Sigmoid colon (tissue), 7 donors: ENCODE measurements around the gene ZNF521. TPM values are rescaled to one million over a fixed set of nuclear protein-coding genes. Genes with fewer than 3 reads are reported as not detected.

Source experiments
- DNase-seq: peaks from one replicate; pipeline ENCODE4 v3.0.0-alpha.2; 2019
- H3K27ac ChIP-seq, 4 donors: fragments of 200-600 bp; sonication (generic); one replicate each; pipeline ENCODE4 v1.5.1; 2016 to 2019; ENCODE audit warnings: mild to moderate bottlenecking in 1 of 4
- H3K27me3 ChIP-seq, 3 donors: fragments of 200-600 bp; sonication (generic); one replicate each; pipeline ENCODE4 v1.5.1; 2019; ENCODE audit warnings: mild to moderate bottlenecking in 1 of 3
- H3K36me3 ChIP-seq, 4 donors: fragments of 200-600 bp; sonication (generic); one replicate each; pipeline ENCODE4 v1.5.1; 2016 to 2019
- H3K4me1 ChIP-seq, 4 donors: fragments of 200-600 bp; sonication (generic); one replicate each; pipeline ENCODE4 v1.5.1; 2017 to 2019
- H3K4me3 ChIP-seq, 4 donors: fragments of 200-600 bp; sonication (generic); one replicate each; pipeline ENCODE4 v1.5.1; 2017 to 2019; ENCODE audit warnings: mild to moderate bottlenecking in 2 of 4, moderate library complexity in 1 of 4
- H3K9me3 ChIP-seq, 4 donors: fragments of 200-600 bp in 3 of 4; sonication (generic) in 3 of 4; one replicate each; pipeline versions ENCODE4 v1.5.1 to v1.6.1; 2013 to 2019
- EP300 ChIP-seq, 4 donors: sonication (generic); formaldehyde crosslinking; IDR thresholded peaks; one replicate each; pipeline ENCODE4 v1.6.1; 2017; ENCODE audit warnings: antibody characterized with exemption in 4 of 4
- POLR2A ChIP-seq, 2 donors: fragments of 450-650 bp; IDR thresholded peaks; one replicate each; pipeline ENCODE4 v1.6.1; 2016; ENCODE audit warnings: antibody characterized with exemption in 2 of 2, mild to moderate bottlenecking in 2 of 2, moderate library complexity in 2 of 2
- POLR2AphosphoS5 ChIP-seq, 4 donors: sonication (generic); formaldehyde crosslinking; IDR thresholded peaks; one replicate each; pipeline ENCODE4 v1.6.1; 2017; ENCODE audit warnings: antibody characterized with exemption in 4 of 4
- WGBS, 2 donors: extraction: QIAGEN DNeasy Blood & Tissue Kit; methylation state at CpG; one replicate each; pipeline ENCODE4 v1.1.7; 2013; 5-methylcytosine and 5-hydroxymethylcytosine counted together
- intact Hi-C: fragments of 100-400 bp; cut with DNase I; formaldehyde crosslinking; loops from one replicate; pipeline ENCODE4 v1.15.1; 2023
- polyA plus RNA-seq, 3 donors: library from polyadenylated mRNA; stranded (reverse); fragments of 200-250 nt; gene quantifications; one replicate each; pipeline ENCODE4 v1.2.3, GENCODE V29; 2013
- total RNA-seq, 4 donors: library from RNA; depleted of rRNA; stranded (reverse); fragments of >200 nt; gene quantifications; one replicate each; pipeline ENCODE4 v1.1.0, GENCODE V29; 2016
- TF ChIP-seq, protein P1 (sequence below), 4 experiments: fragments of 450-650 bp in 3 of 4; fragments of 200-600 bp in 1 of 4; IDR thresholded peaks; one replicate each; pipeline ENCODE4 v1.5.1; 2016 to 2019; ENCODE audit warnings: antibody characterized with exemption in 4 of 4, mild to moderate bottlenecking in 3 of 4, moderate library complexity in 2 of 4
- donor health status: healthy with polysubstance abuse.
- donor health status: Bipolar disorder and iron deficiency.
- donor health status: healthy.

ZNF521 gene
- total and polyA plus RNA-seq, 7 donors, result 0.69 to 40.2 (median 12.0) TPM

GRCh38 chr18:25307192-25307591, 44.8 kb downstream of the ZNF521 start:
- H3K27ac ChIP-seq, result no peak overlapping the region
- intact Hi-C loops, result no loop called here
- no peak for TF ChIP-seq EP300 (IDR thresholded peaks at IDR 0.05)
- TF ChIP-seq, protein P1, sequence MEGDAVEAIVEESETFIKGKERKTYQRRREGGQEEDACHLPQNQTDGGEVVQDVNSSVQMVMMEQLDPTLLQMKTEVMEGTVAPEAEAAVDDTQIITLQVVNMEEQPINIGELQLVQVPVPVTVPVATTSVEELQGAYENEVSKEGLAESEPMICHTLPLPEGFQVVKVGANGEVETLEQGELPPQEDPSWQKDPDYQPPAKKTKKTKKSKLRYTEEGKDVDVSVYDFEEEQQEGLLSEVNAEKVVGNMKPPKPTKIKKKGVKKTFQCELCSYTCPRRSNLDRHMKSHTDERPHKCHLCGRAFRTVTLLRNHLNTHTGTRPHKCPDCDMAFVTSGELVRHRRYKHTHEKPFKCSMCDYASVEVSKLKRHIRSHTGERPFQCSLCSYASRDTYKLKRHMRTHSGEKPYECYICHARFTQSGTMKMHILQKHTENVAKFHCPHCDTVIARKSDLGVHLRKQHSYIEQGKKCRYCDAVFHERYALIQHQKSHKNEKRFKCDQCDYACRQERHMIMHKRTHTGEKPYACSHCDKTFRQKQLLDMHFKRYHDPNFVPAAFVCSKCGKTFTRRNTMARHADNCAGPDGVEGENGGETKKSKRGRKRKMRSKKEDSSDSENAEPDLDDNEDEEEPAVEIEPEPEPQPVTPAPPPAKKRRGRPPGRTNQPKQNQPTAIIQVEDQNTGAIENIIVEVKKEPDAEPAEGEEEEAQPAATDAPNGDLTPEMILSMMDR (IDR thresholded peaks at IDR 0.05), result no peak
- no peak for TF ChIP-seq POLR2AphosphoS5 (IDR thresholded peaks at IDR 0.05)
- TF ChIP-seq POLR2A (IDR thresholded peaks at IDR 0.05), result no peak
- WGBS, 2 donors, result 94 to 97% methylated on average over 1 of the region's 1 CpG
- no peaks in the 10 kb centered on the region for H3K9me3 ChIP-seq
- H3K4me3 ChIP-seq, result no peak overlapping the region
- no peaks in the 10 kb centered on the region for H3K36me3 ChIP-seq
- DNase-seq, result no peak
- H3K4me1 ChIP-seq, result peaks cover 0 to 4% (median 0%) of the 10 kb centered on the region in 4 donors
- no peaks in the 10 kb centered on the region for H3K27me3 ChIP-seq

DNA sequence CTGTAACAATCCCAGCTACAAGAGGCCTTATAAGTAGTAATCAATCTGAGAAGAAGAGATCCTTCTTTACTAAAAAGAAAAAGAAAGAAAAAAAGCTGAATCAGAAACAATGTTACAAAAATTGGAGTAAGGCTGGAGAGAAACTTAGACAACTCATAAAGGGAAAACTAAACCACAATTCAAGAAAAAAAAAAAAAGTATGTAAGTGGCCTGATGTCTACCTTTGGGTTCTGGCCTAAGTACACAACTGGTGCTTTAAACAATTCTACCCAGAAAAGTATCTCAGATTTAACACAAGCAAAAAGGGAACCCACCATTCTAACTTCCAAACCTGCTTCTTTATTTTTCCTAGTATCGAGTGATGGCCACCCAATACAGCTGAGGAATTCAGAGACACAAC, 45.3 kb downstream of the ZNF521 start:
- no peaks in the 10 kb centered on the region for H3K9me3 ChIP-seq
- intact Hi-C loops, result no loop called here
- H3K36me3 ChIP-seq, result no peaks in the 10 kb centered on the region
- no peak overlapping the region for H3K4me3 ChIP-seq
- DNase-seq, result no peak
- no peak for TF ChIP-seq POLR2A (IDR thresholded peaks at IDR 0.05)
- no peaks in the 10 kb centered on the region for H3K27me3 ChIP-seq
- WGBS, 2 donors, result 98 to 99% methylated on average over 1 of the region's 1 CpG
- no peak overlapping the region for H3K27ac ChIP-seq
- peaks cover 0 to 4% (median 0%) of the 10 kb centered on the region in 4 donors for H3K4me1 ChIP-seq

DNA sequence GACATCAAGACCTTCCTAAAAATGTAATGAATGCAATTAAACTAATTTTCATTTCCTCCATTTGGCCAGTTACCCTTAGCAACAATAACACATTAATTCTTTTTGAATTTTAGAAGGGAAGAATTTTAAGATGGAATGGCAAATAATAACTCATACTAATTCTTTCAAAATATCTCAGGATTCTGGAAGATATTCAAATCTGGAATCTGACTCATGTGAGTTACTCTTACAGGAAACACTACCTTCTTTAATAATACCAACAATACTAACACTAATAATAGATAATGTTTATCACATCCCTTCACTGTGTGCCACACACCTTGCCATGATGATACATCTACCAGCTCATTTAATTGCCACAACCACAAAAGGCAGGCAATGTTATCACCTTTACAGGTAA, 46.4 kb downstream of the ZNF521 start:
- H3K36me3 ChIP-seq, result no peaks in the 10 kb centered on the region
- TF ChIP-seq EP300 (IDR thresholded peaks at IDR 0.05) (no peak), POLR2A (IDR thresholded peaks at IDR 0.05) (no peak), POLR2AphosphoS5 (IDR thresholded peaks at IDR 0.05) (no peak)
- TF ChIP-seq, protein P1 (IDR thresholded peaks at IDR 0.05), result no peak
- intact Hi-C loops, result no loop called here
- no peaks in the 10 kb centered on the region for H3K27me3 ChIP-seq
- peaks cover 0 to 4% (median 0%) of the 10 kb centered on the region in 4 donors for H3K4me1 ChIP-seq
- no peak for DNase-seq
- no peaks in the 10 kb centered on the region for H3K9me3 ChIP-seq
- no peak overlapping the region for H3K27ac ChIP-seq
- no peak overlapping the region for H3K4me3 ChIP-seq

DNA sequence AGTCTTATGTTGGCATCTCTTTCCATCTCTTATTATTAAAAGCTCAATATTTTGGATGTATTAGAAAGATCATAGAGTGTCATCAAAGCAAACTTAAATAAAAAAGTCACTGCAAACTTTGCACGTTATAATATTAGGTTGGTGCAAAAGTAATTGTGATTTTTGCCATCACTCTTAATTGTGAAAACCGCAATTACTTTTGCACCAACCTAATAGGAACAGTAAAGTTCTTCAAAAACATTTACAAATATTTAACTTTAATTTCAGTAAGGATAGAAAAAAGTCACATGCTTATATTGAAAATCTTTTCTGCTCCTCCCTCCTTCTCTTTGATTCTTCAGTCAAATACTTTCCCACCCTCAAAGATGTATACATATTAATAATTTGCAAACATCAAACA, 51.5 kb downstream of the ZNF521 start:
- no peak overlapping the region for H3K4me3 ChIP-seq
- no peaks in the 10 kb centered on the region for H3K27me3 ChIP-seq
- no peaks in the 10 kb centered on the region for H3K36me3 ChIP-seq
- 84 to 93% methylated on average over 2 of the region's 2 CpGs for WGBS, 2 donors
- no peaks in the 10 kb centered on the region for H3K9me3 ChIP-seq
- intact Hi-C loops, result no loop called here
- no peaks in the 10 kb centered on the region for H3K4me1 ChIP-seq
- TF ChIP-seq POLR2A (IDR thresholded peaks at IDR 0.05), result no peak
- TF ChIP-seq POLR2AphosphoS5 (IDR thresholded peaks at IDR 0.05), result no peak
- TF ChIP-seq EP300 (IDR thresholded peaks at IDR 0.05), result no peak
- TF ChIP-seq, protein P1 (IDR thresholded peaks at IDR 0.05), result no peak
- DNase-seq, result no peak
- no peak overlapping the region for H3K27ac ChIP-seq

GRCh38 chr18:25299426-25300300, 52.3 kb downstream of the ZNF521 start:
- Histone ChIP-seq H3K4me3 (no peak overlapping the region), H3K9me3 (no peaks in the 10 kb centered on the region), H3K27ac (peak overlapping the region in 1 of 4 donors; percentile 21), H3K27me3 (no peaks in the 10 kb centered on the region), H3K36me3 (no peaks in the 10 kb centered on the region), H3K4me1 (no peaks in the 10 kb centered on the region)
- no peak for DNase-seq
- intact Hi-C loops, result no loop called here
- TF ChIP-seq EP300 (IDR thresholded peaks at IDR 0.05) (no peak), POLR2A (IDR thresholded peaks at IDR 0.05) (no peak), POLR2AphosphoS5 (IDR thresholded peaks at IDR 0.05) (no peak)
- TF ChIP-seq, protein P1 (IDR thresholded peaks at IDR 0.05), result no peak
- 79 to 83% methylated on average over 8 of the region's 8 CpGs for WGBS, 2 donors
